Measurements from ENCODE around the gene PHACTR1. TPM values are rescaled to one million over a fixed set of nuclear protein-coding genes. Genes with fewer than 3 reads are reported as not detected.
"Not testable (repeated sequence)": the region's sequence is repeated elsewhere in the genome, so short reads cannot be mapped to it uniquely, and the experiment has no call there.

Gene PHACTR1
- polyA plus RNA-seq, 1 of the 3 experiments (the other 2 are of a cell fraction), result 0.12 TPM

GRCh38 chr6:12944001-12944400 is 227.4 kb downstream of the PHACTR1 start:
- DNase-seq, result peak; percentile 33
- H2AFZ ChIP-seq (ENCODE audit: low read depth), result no peak overlapping the region
- no peak overlapping the region for H3K4me2 ChIP-seq
- peak overlapping the region in 1 of 2 experiments; percentile 58; a peak in 2 of 4 replicates for H3K27ac ChIP-seq (ENCODE audit: low read depth in 2 of 2, low read length in 1 of 2)
- H3K4me3 ChIP-seq (ENCODE audit: low read depth in 2 of 2, low read length in 1 of 2), result no peak overlapping the region
- H3K9ac ChIP-seq, result no peak overlapping the region
- H3K9me3 ChIP-seq, result no peaks in the 10 kb centered on the region
- H3K79me2 ChIP-seq (ENCODE audit: insufficient read depth), result no peaks in the 10 kb centered on the region
- WGBS (ENCODE audit: low lambda C conversion rate), result 12% methylated on average over 2 of the region's 2 CpGs
- peaks cover 0 to 2% of the 10 kb centered on the region in 2 experiments; a peak in 2 of 4 replicates for H3K4me1 ChIP-seq (ENCODE audit: control insufficient read depth in 1 of 2, insufficient read depth in 2 of 2, low read depth in 1 of 2, low read length in 1 of 2)
- no peaks in the 10 kb centered on the region for H3K27me3 ChIP-seq (ENCODE audit: insufficient read depth)
- no peaks in the 10 kb centered on the region for H3K36me3 ChIP-seq (replicated peaks in 1 of 2; ENCODE audit: control insufficient read depth in 1 of 2, insufficient read depth in 2 of 2, low read length in 1 of 2)
- CTCF ChIA-PET, result interaction anchor here (1.3 to 1.5 kb wide), 2 partner anchors 33 to 71 kb away, joined by 3 read pairs; no protein-coding TSS in a partner anchor
- H4K20me1 ChIP-seq (ENCODE audit: insufficient read depth), result no peaks in the 10 kb centered on the region
- no peaks in the 10 kb centered on the region for H3K9me2 ChIP-seq
- POLR2A ChIA-PET, result no interaction called here
- H3F3A ChIP-seq (replicated peaks; ENCODE audit: insufficient read depth), result no peaks in the 10 kb centered on the region
- 0 out of 2 replicates have a peak, but pooled peaks have one; percentile 17 for TF ChIP-seq RCOR1 (IDR thresholded peaks at IDR 0.05; ENCODE audit: low read length)
- no peak for TF ChIP-seq RFX5 (IDR thresholded peaks at IDR 0.05; ENCODE audit: low read length)
- 0 out of 2 replicates have a peak, but pooled peaks have one; percentile 26 for TF ChIP-seq GATA2 (CRISPR knock-in tag; IDR thresholded peaks at IDR 0.05)
- no peak for TF ChIP-seq EZH2phosphoT487 (IDR thresholded peaks at IDR 0.05; ENCODE audit: borderline replicate concordance, low read depth)
- no peak for TF ChIP-seq RAD21 (IDR thresholded peaks at IDR 0.05; ENCODE audit: low read length)

- H3K4me1 ChIP-seq (ENCODE audit: control insufficient read depth in 1 of 2, insufficient read depth in 2 of 2, low read depth in 1 of 2, low read length in 1 of 2); H3K27ac ChIP-seq (ENCODE audit: low read depth in 2 of 2, low read length in 1 of 2); H3K27me3 ChIP-seq (ENCODE audit: insufficient read depth); H2AFZ ChIP-seq (ENCODE audit: low read depth); H3K9ac ChIP-seq; H3K4me2 ChIP-seq; H3F3A ChIP-seq (replicated peaks; ENCODE audit: insufficient read depth); H3K4me3 ChIP-seq (ENCODE audit: low read depth in 2 of 2, low read length in 1 of 2); H3K36me3 ChIP-seq (replicated peaks in 1 of 2; ENCODE audit: control insufficient read depth in 1 of 2, insufficient read depth in 2 of 2, low read length in 1 of 2); H3K9me2 ChIP-seq; DNase-seq; POLR2A ChIA-PET; H3K79me2 ChIP-seq (ENCODE audit: insufficient read depth); H4K20me1 ChIP-seq (ENCODE audit: insufficient read depth); H3K9me3 ChIP-seq: not testable (repeated sequence)
- 74% methylated on average over 16 of the region's 16 CpGs for WGBS (ENCODE audit: low lambda C conversion rate)
- CTCF ChIA-PET, result interaction anchor here (1.3 to 1.5 kb wide), 2 partner anchors 33 to 70 kb away, joined by 3 read pairs; no protein-coding TSS in a partner anchor
These were observed 228.0 kb downstream of the PHACTR1 start for GRCh38 chr6:12944528-12944927.

- ChIA-PET CTCF (interaction anchor here (0.6 kb wide), 1 partner anchor 1015 kb away, joined by 3 read pairs; no protein-coding TSS in a partner anchor), POLR2A (no interaction called here)
- H3K9me3 ChIP-seq, result no peaks in the 10 kb centered on the region
- H2AFZ ChIP-seq (ENCODE audit: low read depth), result no peak overlapping the region
- 20% methylated on average over 4 of the region's 4 CpGs for WGBS (ENCODE audit: low lambda C conversion rate)
- H3K27ac ChIP-seq (ENCODE audit: low read depth in 2 of 2, low read length in 1 of 2), result no peak overlapping the region
- no peak overlapping the region for H3K9ac ChIP-seq
- no peaks in the 10 kb centered on the region for H3F3A ChIP-seq (replicated peaks; ENCODE audit: insufficient read depth)
- H3K27me3 ChIP-seq (ENCODE audit: insufficient read depth), result no peaks in the 10 kb centered on the region
- no peaks in the 10 kb centered on the region for H4K20me1 ChIP-seq (ENCODE audit: insufficient read depth)
- no peaks in the 10 kb centered on the region for H3K36me3 ChIP-seq (replicated peaks in 1 of 2; ENCODE audit: control insufficient read depth in 1 of 2, insufficient read depth in 2 of 2, low read length in 1 of 2)
- no peak overlapping the region for H3K4me3 ChIP-seq (ENCODE audit: low read depth in 2 of 2, low read length in 1 of 2)
- no peaks in the 10 kb centered on the region for H3K9me2 ChIP-seq
- H3K4me1 ChIP-seq (ENCODE audit: control insufficient read depth in 1 of 2, insufficient read depth in 2 of 2, low read depth in 1 of 2, low read length in 1 of 2), result peaks cover 0 to 6% of the 10 kb centered on the region in 2 experiments; a peak in 2 of 4 replicates
- no peak overlapping the region for H3K4me2 ChIP-seq
- TF ChIP-seq FOXM1 (IDR thresholded peaks at IDR 0.05; ENCODE audit: low read depth) (no peak), MXI1 (IDR thresholded peaks at IDR 0.05; ENCODE audit: low read depth, low read length) (no peak), ELF1 (IDR thresholded peaks at IDR 0.05) (no peak)
- no peak for DNase-seq
- H3K79me2 ChIP-seq (ENCODE audit: insufficient read depth), result no peaks in the 10 kb centered on the region
These were observed 230.7 kb downstream of the PHACTR1 start for GRCh38 chr6:12947151-12947871.

Data from SK-N-SH (cell line).